Fibroblast of the aortic adventitia (primary cell): ENCODE data around the gene SLC6A5. TPM values are rescaled to one million over a fixed set of nuclear protein-coding genes. Genes with fewer than 3 reads are reported as not detected.

Experiments used
- DNase-seq: peaks from one replicate; pipeline ENCODE4 v3.0.0-alpha.2; 2010; ENCODE audit warnings: low read depth
- H3K4me3 ChIP-seq: 2 replicates; pipeline ENCODE4 v1.5.1; 2011; ENCODE audit warnings: low read depth, mild to moderate bottlenecking, control low read depth, low read length, moderate library complexity
- total RNA-seq: library from RNA; depleted of rRNA; stranded (reverse); fragments of >200 nt; gene quantifications from 2 replicates; pipeline ENCODE4 v1.2.3, GENCODE V29; 2012; ENCODE audit warnings: low replicate concordance
- TF ChIP-seq, protein P1 (sequence below): IDR thresholded peaks from 2 replicates; pipeline ENCODE4 v1.5.1; 2011; ENCODE audit warnings: mild to moderate bottlenecking, low read length, control low read depth, inconsistent platforms; ENCODE audit not compliant: insufficient read depth

SLC6A5 gene
- total RNA-seq, 1 donor, result not detected

DNA sequence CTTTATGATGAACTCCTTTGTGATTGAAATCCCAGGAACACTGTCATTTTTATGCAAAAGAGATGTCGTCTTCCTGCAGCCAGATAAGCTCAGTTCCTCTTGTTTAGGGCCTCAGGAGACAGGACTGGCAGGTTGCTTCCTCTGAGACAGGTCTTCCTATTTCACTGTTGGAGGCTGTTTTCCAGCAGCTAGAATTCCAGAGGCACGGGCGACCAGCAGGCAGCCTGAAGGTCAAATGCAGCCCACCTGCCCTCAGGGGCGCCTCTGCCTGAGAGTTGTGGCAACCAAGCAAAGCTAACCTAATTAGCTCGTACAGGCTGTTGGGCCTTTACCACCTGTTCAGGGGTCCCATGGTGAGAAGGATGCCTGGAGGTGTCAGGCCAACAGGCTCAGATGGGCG, 22.3 kb downstream of the SLC6A5 start:
- no peak overlapping the region for H3K4me3 ChIP-seq
- TF ChIP-seq, protein P1, sequence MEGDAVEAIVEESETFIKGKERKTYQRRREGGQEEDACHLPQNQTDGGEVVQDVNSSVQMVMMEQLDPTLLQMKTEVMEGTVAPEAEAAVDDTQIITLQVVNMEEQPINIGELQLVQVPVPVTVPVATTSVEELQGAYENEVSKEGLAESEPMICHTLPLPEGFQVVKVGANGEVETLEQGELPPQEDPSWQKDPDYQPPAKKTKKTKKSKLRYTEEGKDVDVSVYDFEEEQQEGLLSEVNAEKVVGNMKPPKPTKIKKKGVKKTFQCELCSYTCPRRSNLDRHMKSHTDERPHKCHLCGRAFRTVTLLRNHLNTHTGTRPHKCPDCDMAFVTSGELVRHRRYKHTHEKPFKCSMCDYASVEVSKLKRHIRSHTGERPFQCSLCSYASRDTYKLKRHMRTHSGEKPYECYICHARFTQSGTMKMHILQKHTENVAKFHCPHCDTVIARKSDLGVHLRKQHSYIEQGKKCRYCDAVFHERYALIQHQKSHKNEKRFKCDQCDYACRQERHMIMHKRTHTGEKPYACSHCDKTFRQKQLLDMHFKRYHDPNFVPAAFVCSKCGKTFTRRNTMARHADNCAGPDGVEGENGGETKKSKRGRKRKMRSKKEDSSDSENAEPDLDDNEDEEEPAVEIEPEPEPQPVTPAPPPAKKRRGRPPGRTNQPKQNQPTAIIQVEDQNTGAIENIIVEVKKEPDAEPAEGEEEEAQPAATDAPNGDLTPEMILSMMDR, result no peak
- no peak for DNase-seq

DNA sequence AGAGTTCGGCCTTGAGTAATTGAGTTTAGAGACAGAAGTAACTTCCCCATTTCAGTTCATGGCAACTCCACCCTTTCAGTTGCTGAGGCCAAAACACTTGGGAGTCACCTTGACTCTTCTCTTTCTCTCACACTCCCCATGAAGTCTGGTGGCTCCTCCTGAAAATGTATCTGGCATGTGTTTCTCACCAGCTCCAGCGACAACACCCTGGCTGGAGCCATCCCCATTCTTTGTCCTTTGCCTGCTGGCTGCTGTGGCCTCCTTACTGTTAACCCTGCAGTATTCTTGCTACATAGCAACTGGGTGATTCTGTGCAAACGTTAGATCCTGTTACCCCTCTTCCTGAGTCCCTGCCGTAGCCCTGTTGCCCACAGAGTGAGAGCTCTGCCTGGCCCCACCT, 23.8 kb downstream of the SLC6A5 start:
- TF ChIP-seq, protein P1, result no peak
- no peak overlapping the region for H3K4me3 ChIP-seq
- DNase-seq, result no peak

DNA sequence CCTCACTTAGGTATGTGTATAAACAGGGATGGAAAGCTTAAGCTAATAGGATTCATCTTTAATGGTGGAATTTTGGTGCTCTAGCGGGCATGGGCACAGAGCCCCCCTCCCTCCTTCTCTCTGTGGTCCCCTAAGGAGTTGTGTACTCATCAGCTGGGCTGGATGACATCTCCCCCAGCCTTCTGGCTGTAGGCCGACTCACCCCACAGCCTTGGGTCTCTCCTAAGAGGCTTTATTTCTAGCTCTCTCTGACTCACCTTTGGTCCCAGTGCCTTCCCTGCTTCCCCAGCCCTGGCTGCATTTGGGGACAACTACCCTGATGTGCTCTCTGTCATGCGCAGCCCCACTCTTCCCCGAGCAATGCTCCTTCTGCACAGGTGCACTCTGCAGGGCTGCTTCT, 26.9 kb downstream of the SLC6A5 start:
- TF ChIP-seq, protein P1, result no peak
- no peak overlapping the region for H3K4me3 ChIP-seq
- DNase-seq, result no peak

DNA sequence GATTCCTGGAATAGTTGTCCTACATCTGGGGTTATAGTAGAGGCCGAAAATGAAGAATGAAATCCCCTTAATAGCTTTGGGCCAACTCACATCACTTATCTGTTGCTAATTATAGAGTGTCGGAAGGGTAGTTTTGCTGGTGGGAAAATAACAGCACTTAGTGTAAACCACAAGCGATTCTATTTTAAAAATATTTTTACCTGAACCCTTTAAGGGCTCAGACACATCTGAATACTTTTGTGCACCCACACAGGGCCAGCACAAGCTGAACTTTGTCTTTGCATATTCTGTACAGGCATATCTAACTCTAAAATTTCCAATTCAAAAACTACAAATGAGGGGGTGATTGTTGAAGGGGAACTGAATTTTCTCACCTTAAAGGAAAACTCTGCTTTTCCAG, 27.6 kb downstream of the SLC6A5 start:
- H3K4me3 ChIP-seq, result no peak overlapping the region
- TF ChIP-seq, protein P1, result no peak
- no peak for DNase-seq

DNA sequence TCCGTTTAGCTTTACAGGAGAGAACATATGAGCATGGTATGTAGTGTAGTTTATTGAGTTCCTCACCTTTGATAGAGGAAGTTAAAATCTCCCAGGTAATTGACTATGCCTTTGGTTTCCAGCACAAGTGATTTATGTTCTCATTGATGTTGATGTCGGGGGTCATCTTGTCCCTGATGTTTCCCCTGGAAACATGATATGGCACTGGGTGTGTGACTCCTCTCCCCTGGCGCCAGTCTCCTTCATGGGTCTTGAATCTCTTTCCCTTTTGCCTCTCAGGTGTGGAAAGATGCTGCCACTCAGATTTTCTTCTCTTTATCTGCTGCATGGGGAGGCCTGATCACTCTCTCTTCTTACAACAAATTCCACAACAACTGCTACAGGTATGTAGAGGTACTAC, 28.3 kb downstream of the SLC6A5 start:
- TF ChIP-seq, protein P1, result no peak
- no peak overlapping the region for H3K4me3 ChIP-seq
- no peak for DNase-seq

DNA sequence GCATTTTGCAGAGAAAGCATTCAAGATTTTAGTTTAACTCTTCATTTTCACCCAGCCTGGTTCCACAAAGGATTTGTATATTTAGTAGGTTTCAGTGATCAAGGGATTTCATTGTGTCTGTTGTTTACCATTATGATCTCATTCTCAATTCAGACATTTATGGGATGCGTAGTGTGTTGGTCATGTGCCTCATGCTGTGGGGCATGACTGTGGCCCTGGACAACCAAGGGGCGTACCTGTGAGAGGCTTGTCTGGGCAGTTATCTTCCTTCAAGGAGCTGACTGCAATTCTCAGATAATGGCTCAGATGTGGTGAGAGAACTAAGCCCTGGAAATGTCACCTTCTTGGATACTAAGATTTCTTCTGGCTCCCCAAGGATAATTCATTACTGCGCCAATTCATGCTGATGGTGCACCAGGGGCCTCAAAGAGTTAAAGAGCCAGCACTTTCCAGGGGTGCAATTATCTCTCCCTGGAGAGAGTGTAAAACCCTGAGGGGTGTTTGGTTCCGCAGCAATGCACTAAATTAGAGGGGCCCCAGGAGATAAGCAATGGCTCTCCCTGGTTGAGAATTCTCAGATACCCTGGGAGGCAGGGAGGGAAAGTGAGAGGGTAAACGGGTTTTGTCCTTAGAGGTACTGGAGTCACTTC, 32.2 kb downstream of the SLC6A5 start:
- DNase-seq, result no peak
- H3K4me3 ChIP-seq, result no peak overlapping the region
- TF ChIP-seq, protein P1, result no peak

DNA sequence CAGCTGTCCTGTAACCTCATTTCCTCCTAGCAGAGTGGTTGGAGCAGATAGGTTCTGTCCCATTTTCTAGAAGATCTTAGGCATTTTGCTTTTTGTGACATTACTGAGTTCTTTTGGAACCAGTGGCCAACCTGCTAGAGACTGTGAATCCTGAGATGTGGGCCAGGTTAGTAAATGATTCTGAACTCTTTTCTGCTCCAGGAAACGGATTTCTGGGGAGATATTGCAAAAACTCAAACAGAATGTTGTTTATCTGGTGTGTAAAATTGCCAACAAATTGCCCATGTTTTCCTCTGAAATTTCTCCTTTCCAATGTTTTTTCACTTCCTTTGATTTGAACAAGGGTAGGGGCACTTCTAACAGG, 32.7 kb downstream of the SLC6A5 start:
- no peak overlapping the region for H3K4me3 ChIP-seq
- TF ChIP-seq, protein P1, result no peak
- DNase-seq, result no peak
